ENCODE results near the gene TMPRSS2.
A peak's percentile ranks its signal among the peaks of the same experiment; 100 is the strongest.

TMPRSS2 gene

GRCh38 chr21:41479686-41480085 is 28.3 kb downstream of the TMPRSS2 start:
- Histone ChIP-seq H3K36me3 (ENCODE audit: control insufficient read depth, insufficient read depth, low read length, severe bottlenecking) (no peaks in the 10 kb centered on the region), H3K9me3 (ENCODE audit: control insufficient read depth, low read length) (no peaks in the 10 kb centered on the region), H3K27me3 (replicated peaks; ENCODE audit: control insufficient read depth, insufficient read depth, low read length) (peaks cover 27% of the 10 kb centered on the region), H3K4me3 (ENCODE audit: low read length) (no peak overlapping the region), H3K9ac (ENCODE audit: low read length) (no peak overlapping the region), H3K4me1 (ENCODE audit: control insufficient read depth, insufficient read depth, low read length) (peaks cover 17% of the 10 kb centered on the region)
- no peak for DNase-seq (ENCODE audit: low read depth)

DNA sequence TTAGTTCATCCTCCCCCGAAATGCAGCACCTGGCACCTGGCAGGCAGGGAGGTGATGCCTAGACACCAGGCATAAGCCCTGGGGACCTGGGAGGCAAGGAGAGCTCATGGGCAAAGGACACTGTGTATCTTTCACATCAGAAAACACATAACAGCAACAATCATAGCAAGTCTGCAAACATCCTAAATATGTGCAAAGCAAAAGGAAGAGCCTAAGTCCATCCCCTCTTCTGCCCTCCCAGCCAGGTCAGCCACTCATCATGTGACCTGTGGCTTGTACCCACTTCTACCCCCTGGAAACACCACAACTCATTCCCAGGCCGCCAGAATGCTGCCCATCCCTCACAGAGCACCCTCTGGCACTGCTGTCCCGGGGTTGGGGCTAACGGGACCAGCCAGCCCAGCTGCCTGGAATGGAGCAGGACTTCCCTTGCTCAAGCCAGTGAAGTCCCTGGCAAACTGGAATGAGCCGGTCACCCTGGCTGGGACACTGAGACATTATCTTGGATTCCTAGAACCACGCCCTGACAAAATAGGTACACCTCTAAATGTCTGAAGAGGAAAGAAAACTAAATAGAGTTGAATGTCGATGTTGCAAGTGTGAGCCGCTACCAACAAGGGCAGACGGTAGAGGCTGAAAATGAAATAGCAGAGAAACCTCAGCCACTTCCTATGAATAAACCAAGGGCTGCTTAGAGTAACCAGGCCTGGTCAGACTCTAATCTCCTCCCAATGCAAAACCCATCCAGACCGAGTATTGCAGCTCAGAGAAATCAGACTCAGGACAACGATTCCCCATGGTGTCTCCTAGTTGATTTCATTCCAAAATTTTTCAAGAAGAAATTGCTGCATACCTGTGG is 29.4 kb downstream of the TMPRSS2 start:
- no peak overlapping the region for H3K4me3 ChIP-seq (ENCODE audit: low read length)

GRCh38 chr21:41477641-41478318 is 30.2 kb downstream of the TMPRSS2 start:
- DNase-seq (ENCODE audit: low read depth): no peak
- no peak overlapping the region for H3K4me3 ChIP-seq (ENCODE audit: low read length)
- H3K9me3 ChIP-seq (ENCODE audit: control insufficient read depth, low read length): no peaks in the 10 kb centered on the region
- no peak overlapping the region for H3K9ac ChIP-seq (ENCODE audit: low read length)
- peaks cover 29% of the 10 kb centered on the region for H3K27me3 ChIP-seq (replicated peaks; ENCODE audit: control insufficient read depth, insufficient read depth, low read length)
- no peaks in the 10 kb centered on the region for H3K36me3 ChIP-seq (ENCODE audit: control insufficient read depth, insufficient read depth, low read length, severe bottlenecking)
- H3K4me1 ChIP-seq (ENCODE audit: control insufficient read depth, insufficient read depth, low read length): peaks cover 17% of the 10 kb centered on the region

More for the DNA sequence above, 29.4 kb downstream of the TMPRSS2 start:
- DNase-seq (ENCODE audit: low read depth): no peak
- peaks cover 17% of the 10 kb centered on the region for H3K4me1 ChIP-seq (ENCODE audit: control insufficient read depth, insufficient read depth, low read length)
- no peaks in the 10 kb centered on the region for H3K36me3 ChIP-seq (ENCODE audit: control insufficient read depth, insufficient read depth, low read length, severe bottlenecking)
- H3K9ac ChIP-seq (ENCODE audit: low read length): no peak overlapping the region
- no peaks in the 10 kb centered on the region for H3K9me3 ChIP-seq (ENCODE audit: control insufficient read depth, low read length)
- H3K27me3 ChIP-seq (replicated peaks; ENCODE audit: control insufficient read depth, insufficient read depth, low read length): peaks cover 27% of the 10 kb centered on the region

DNA sequence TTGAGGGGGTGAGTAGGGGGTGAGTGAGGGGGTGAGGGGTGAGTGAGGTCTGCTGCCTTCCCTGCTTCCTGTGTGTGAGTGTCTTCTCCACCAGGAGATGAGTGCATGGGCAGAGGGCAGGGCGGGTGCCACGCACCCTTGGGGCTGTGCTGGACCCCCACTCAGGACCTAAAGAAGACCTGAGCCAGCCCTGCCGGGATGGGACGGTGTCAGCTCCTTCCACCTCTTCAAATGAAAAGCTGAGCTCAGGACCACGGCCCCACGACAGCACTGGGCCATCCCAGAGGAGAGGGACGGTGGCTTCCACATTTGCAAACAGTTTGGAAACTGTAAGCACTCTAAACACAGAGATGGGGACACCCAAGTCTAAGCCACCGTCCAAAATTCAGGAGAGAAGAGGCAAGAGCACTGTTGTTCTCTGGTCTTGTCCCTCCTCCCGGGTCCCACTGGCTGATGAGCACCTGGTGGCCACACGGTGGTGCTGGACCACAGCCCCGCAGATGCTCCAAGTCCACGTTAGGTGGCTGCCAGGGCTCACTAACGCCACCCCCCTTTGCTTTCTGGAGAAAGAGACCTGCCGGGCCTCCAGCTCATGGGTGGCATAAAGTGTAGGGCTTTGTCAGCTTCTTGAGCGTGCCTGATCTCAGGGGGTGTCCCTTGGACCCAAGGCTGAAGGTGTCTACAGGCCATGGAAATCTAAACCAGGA is 32.1 kb downstream of the TMPRSS2 start:
- Histone ChIP-seq H3K36me3 (ENCODE audit: control insufficient read depth, insufficient read depth, low read length, severe bottlenecking) (no peaks in the 10 kb centered on the region), H3K4me3 (ENCODE audit: low read length) (no peak overlapping the region), H3K27me3 (replicated peaks; ENCODE audit: control insufficient read depth, insufficient read depth, low read length) (peaks cover 40% of the 10 kb centered on the region), H3K9ac (ENCODE audit: low read length) (no peak overlapping the region), H3K4me1 (ENCODE audit: control insufficient read depth, insufficient read depth, low read length) (peaks cover 9% of the 10 kb centered on the region), H3K9me3 (ENCODE audit: control insufficient read depth, low read length) (no peaks in the 10 kb centered on the region)
- DNase-seq (ENCODE audit: low read depth): no peak

- H3K4me3 ChIP-seq (ENCODE audit: low read length): no peak overlapping the region
- H3K4me1 ChIP-seq (ENCODE audit: control insufficient read depth, insufficient read depth, low read length): peaks cover 7% of the 10 kb centered on the region
- H3K36me3 ChIP-seq (ENCODE audit: control insufficient read depth, insufficient read depth, low read length, severe bottlenecking): no peaks in the 10 kb centered on the region
- no peaks in the 10 kb centered on the region for H3K9me3 ChIP-seq (ENCODE audit: control insufficient read depth, low read length)
- DNase-seq (ENCODE audit: low read depth): no peak
- peaks cover 49% of the 10 kb centered on the region for H3K27me3 ChIP-seq (replicated peaks; ENCODE audit: control insufficient read depth, insufficient read depth, low read length)
- no peak overlapping the region for H3K9ac ChIP-seq (ENCODE audit: low read length)
These were observed 35.0 kb downstream of the TMPRSS2 start for GRCh38 chr21:41472753-41473548.

DNA sequence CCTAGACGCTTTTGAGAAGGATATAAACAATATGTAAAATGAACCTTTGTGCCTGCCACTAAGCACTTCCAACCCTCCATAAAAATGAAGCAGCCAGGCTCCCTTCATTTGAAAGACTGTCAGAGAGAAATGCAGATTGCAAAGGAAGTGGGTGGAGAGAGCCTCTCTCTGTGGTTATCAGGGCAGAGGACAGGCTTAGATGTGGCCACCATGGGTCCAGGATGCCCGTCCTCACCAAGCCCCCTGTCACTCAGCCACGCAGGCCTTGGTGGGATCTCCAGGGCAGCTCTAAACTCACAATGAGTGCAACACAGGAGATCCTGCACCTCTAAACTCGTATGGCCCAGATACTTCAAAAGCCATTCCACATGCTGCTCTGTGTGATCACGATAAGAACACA is 37.9 kb downstream of the TMPRSS2 start:
- Histone ChIP-seq H3K9ac (ENCODE audit: low read length) (no peak overlapping the region), H3K4me3 (ENCODE audit: low read length) (no peak overlapping the region), H3K36me3 (ENCODE audit: control insufficient read depth, insufficient read depth, low read length, severe bottlenecking) (no peaks in the 10 kb centered on the region), H3K27me3 (replicated peaks; ENCODE audit: control insufficient read depth, insufficient read depth, low read length) (peaks cover 36% of the 10 kb centered on the region), H3K9me3 (ENCODE audit: control insufficient read depth, low read length) (no peaks in the 10 kb centered on the region), H3K4me1 (ENCODE audit: control insufficient read depth, insufficient read depth, low read length) (peaks cover 6% of the 10 kb centered on the region)
- no peak for DNase-seq (ENCODE audit: low read depth)

GRCh38 chr21:41466024-41466820 is 41.7 kb downstream of the TMPRSS2 start:
- Histone ChIP-seq H3K27me3 (replicated peaks; ENCODE audit: control insufficient read depth, insufficient read depth, low read length) (peaks cover 18% of the 10 kb centered on the region), H3K9ac (ENCODE audit: low read length) (no peak overlapping the region), H3K36me3 (ENCODE audit: control insufficient read depth, insufficient read depth, low read length, severe bottlenecking) (no peaks in the 10 kb centered on the region), H3K9me3 (ENCODE audit: control insufficient read depth, low read length) (no peaks in the 10 kb centered on the region), H3K4me1 (ENCODE audit: control insufficient read depth, insufficient read depth, low read length) (peaks cover 6% of the 10 kb centered on the region), H3K4me3 (ENCODE audit: low read length) (no peak overlapping the region)
- no peak for DNase-seq (ENCODE audit: low read depth)

DNA sequence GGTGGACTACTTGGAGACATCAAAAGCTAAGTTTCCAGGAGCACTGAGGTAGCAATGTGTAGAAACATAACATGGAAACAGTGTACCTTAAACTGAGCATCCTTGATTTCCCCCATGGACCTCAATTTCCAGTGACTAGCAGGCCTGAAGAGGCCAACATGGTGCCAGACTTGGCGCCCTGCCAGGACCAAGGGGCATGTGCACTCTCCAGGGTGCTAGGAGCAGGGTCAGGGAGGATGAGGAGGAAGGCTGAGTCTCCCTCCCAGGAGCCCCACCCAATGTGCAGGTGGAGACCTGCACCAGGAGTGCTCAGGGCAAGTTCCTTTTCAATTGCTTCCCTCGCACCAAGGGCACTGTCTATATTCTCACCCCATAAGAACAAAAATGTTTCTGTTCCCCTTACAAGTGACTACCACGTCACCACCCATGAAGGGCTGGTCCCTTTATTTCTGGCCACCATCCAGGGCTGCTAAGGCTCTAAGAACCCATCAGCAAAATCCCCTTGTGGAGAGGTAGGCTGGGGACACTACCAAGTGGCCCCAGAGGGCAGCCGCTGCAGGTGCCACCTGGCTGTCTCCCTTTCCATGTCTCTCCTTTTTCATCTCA is 42.7 kb downstream of the TMPRSS2 start:
- peaks cover 6% of the 10 kb centered on the region for H3K4me1 ChIP-seq (ENCODE audit: control insufficient read depth, insufficient read depth, low read length)
- peaks cover 12% of the 10 kb centered on the region for H3K27me3 ChIP-seq (replicated peaks; ENCODE audit: control insufficient read depth, insufficient read depth, low read length)
- H3K9ac ChIP-seq (ENCODE audit: low read length): no peak overlapping the region
- DNase-seq (ENCODE audit: low read depth): no peak
- no peak overlapping the region for H3K4me3 ChIP-seq (ENCODE audit: low read length)
- H3K9me3 ChIP-seq (ENCODE audit: control insufficient read depth, low read length): no peaks in the 10 kb centered on the region
- H3K36me3 ChIP-seq (ENCODE audit: control insufficient read depth, insufficient read depth, low read length, severe bottlenecking): no peaks in the 10 kb centered on the region

DNA sequence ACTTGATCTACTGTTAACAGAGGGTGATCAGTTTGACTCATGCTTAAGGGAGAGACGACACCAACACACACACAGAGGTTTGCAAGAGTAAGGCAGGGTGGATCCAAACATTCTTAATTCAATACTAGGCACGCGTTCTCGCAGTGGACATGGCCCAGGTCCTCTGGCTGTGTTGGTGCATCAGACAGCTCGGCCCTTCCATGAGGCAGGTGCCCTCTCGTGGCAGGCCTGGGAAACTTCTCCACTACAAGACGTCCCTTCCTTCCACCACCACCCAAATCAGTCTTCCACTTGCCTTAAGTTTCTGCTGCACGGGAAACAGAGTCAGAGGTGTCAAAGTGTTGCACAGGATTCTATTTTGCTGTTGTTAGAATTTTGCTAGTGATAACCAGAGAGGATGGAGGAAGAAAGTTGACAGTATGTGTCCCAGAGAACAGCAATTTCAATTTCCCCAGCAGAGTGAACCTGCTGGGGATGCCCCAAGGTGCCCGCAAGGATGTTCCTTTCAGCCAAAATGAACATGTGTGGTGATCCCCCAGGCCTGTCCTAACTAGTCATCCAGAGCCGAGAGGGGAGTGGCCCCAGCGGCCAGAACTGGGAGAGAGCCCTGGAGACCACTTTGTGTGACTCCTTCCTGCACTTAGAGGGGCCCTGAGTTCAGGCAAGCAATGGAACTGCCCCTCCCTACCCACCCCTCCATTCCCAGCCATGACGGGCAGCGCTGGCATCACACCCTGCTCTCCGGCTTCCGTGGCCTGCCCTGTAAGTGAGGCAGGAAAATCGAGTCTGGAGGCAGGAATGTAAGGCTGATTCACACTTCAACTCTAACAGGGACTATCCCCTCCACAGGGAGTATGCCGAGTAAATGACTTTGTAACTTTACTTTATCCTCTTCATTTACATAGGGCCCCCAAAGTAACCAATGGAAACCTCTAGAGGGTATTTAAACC is 47.1 kb downstream of the TMPRSS2 start:
- peak; percentile 87 for DNase-seq (ENCODE audit: low read depth)
- Histone ChIP-seq H3K9ac (ENCODE audit: low read length) (no peak overlapping the region), H3K4me3 (ENCODE audit: low read length) (no peak overlapping the region), H3K36me3 (ENCODE audit: control insufficient read depth, insufficient read depth, low read length, severe bottlenecking) (no peaks in the 10 kb centered on the region), H3K27me3 (replicated peaks; ENCODE audit: control insufficient read depth, insufficient read depth, low read length) (no peaks in the 10 kb centered on the region), H3K4me1 (ENCODE audit: control insufficient read depth, insufficient read depth, low read length) (no peaks in the 10 kb centered on the region), H3K9me3 (ENCODE audit: control insufficient read depth, low read length) (no peaks in the 10 kb centered on the region)
